HepG2 (cell line): Measurements from ENCODE around the gene KIFAP3. TPM values are rescaled to one million over a fixed set of nuclear protein-coding genes. Genes with fewer than 3 reads are reported as not detected.
A peak's percentile ranks its signal among the peaks of the same experiment; 100 is the strongest.

ENCODE experiments used
- ATAC-seq: fragments of 200-7000 bp; cut with Tn5 transposase; 3 replicates; pipeline ENCODE4 v1.9.1; 2020; ENCODE audit warnings: mild to moderate bottlenecking, moderate library complexity
- BruUV-seq: library from RNA; stranded (reverse); fragments of 400-500 nt; replicated peaks from 2 replicates; lab custom pipeline; 2021; lab: Mats Ljungman, UMichigan
- CTCF ChIA-PET: fragments of 300-600 bp; formaldehyde crosslinking; extraction: SDS; loops from one replicate; lab custom pipeline; 2021; ENCODE audit warnings: low total read pairs, inconsistent platforms, low intra/inter-chr PET ratio; lab: Yijun Ruan, JAX
- POLR2A ChIA-PET: fragments of 350-600 bp; sonication (Branson Sonifier 250); formaldehyde crosslinking; loops from one replicate; lab custom pipeline; 2020; ENCODE audit warnings: antibody characterized with exemption, inconsistent platforms; lab: Yijun Ruan, JAX
- DNase-seq: peaks from one replicate; pipeline ENCODE4 v3.0.0-alpha.2; 2015; ENCODE audit warnings: low spot score
- FAIRE-seq: peaks from 3 replicates; lab custom pipeline; 2011; peaks lifted over from hg19 to GRCh38; lab: Jason Lieb, UNC
- H2AFZ ChIP-seq: one replicate; pipeline ENCODE4 v1.6.1; 2011; ENCODE audit warnings: low read length, inconsistent platforms
- H3K27ac ChIP-seq: fragments of 300-600 bp; 3 replicates; pipeline ENCODE4 v1.8.0; 2011; ENCODE audit warnings: mixed run types, mild to moderate bottlenecking, mixed read lengths, low read length, inconsistent platforms; ENCODE audit not compliant: insufficient read depth; ENCODE audit errors: extremely low read length
- H3K27me3 ChIP-seq, 2 experiments: fragments of 200-600 bp in 1 of 2; 2 replicates in 1 of 2; 3 replicates in 1 of 2; pipeline versions ENCODE4 v1.6.0 to v1.8.0; 2011; ENCODE audit warnings: low read length in 2 of 2, mild to moderate bottlenecking in 2 of 2, moderate library complexity in 2 of 2, inconsistent platforms in 1 of 2; ENCODE audit not compliant: insufficient read depth in 2 of 2, control insufficient read depth in 1 of 2
- H3K36me3 ChIP-seq, 2 experiments: fragments of 200-600 bp in 1 of 2; replicated peaks in 1 of 2; 2 replicates in 1 of 2; 3 replicates in 1 of 2; pipeline versions ENCODE4 v1.5.1 to v1.8.0; 2011; ENCODE audit warnings: low read length in 2 of 2, inconsistent platforms in 1 of 2; ENCODE audit not compliant: insufficient read depth in 2 of 2, control insufficient read depth in 1 of 2
- H3K4me1 ChIP-seq: 2 replicates; pipeline ENCODE4 v1.5.1; 2012; ENCODE audit warnings: low read length, inconsistent platforms; ENCODE audit not compliant: insufficient read depth
- H3K4me2 ChIP-seq: 2 replicates; pipeline ENCODE4 v1.6.0; 2011; ENCODE audit warnings: low read depth, low read length, inconsistent platforms
- H3K4me3 ChIP-seq, 3 experiments: fragments of 200-600 bp in 1 of 3; sonication (generic), shearing (Covaris generic) in 1 of 3; replicated peaks in 1 of 3; 2 replicates each; pipeline ENCODE4 v1.5.1; 2011 to 2016; ENCODE audit warnings: low read length in 3 of 3, inconsistent platforms in 2 of 3, low read depth in 2 of 3, mild to moderate bottlenecking in 2 of 3, control low read depth in 1 of 3, mixed read lengths in 1 of 3; ENCODE audit not compliant: insufficient read depth in 1 of 3
- H3K79me2 ChIP-seq: one replicate; pipeline ENCODE4 v1.6.1; 2011; ENCODE audit warnings: low read length, inconsistent platforms; ENCODE audit not compliant: insufficient read depth
- H3K9ac ChIP-seq: 2 replicates; pipeline ENCODE4 v1.6.0; 2011; ENCODE audit warnings: mild to moderate bottlenecking, low read depth, low read length, inconsistent platforms; ENCODE audit not compliant: insufficient read depth
- H3K9me3 ChIP-seq: 2 replicates; pipeline ENCODE4 v1.5.1; 2012; ENCODE audit warnings: mild to moderate bottlenecking, low read length
- H4K20me1 ChIP-seq: 2 replicates; pipeline ENCODE4 v1.6.0; 2011; ENCODE audit warnings: inconsistent platforms, mild to moderate bottlenecking, low read length, moderate library complexity; ENCODE audit not compliant: insufficient read depth
- NR2F2 ChIP-seq: IDR thresholded peaks from 2 replicates; pipeline ENCODE4 v1.6.1; 2012; ENCODE audit warnings: low read depth, inconsistent platforms, borderline replicate concordance
- ZBTB40 ChIP-seq, 2 experiments: fragments of 450-650 bp in 1 of 2; sonication (generic) in 1 of 2; formaldehyde crosslinking in 1 of 2; IDR thresholded peaks; 2 replicates each; pipeline versions ENCODE4 v1.6.1 to v1.8.0; 2016 to 2022; ENCODE audit warnings: antibody characterized with exemption in 1 of 2, mild to moderate bottlenecking in 1 of 2, missing genetic modification reagents in 1 of 2
- WGBS: methylation state at CpG from one replicate; pipeline ENCODE4 v1.1.6; 2017; ENCODE audit warnings: low lambda C conversion rate; 5-methylcytosine and 5-hydroxymethylcytosine counted together
- in situ Hi-C: cut with HindIII; loops from 2 replicates; pipeline ENCODE4 v1.10.0; 2017; ENCODE audit warnings: low pct_unique_long_range_greater_than_20kb; ENCODE audit not compliant: extremely low pct_ligation_motif_present
- intact Hi-C: fragments of 100-400 bp; cut with micrococcal nuclease; formaldehyde crosslinking; loops from one replicate; pipeline ENCODE4 v1.10.0; 2022; ENCODE audit not compliant: unreplicated experiment
- polyA plus RNA-seq, 8 experiments: library from polyadenylated mRNA; depleted of rRNA in 3 of 8; stranded (reverse) in 7 of 8; unstranded in 1 of 8; fragments of >200 nt; fragmentation: Illumina TruSeq in 4 of 8; extraction: Trizol in 4 of 8; gene quantifications; 2 replicates each; pipeline versions ENCODE4 v1.2.1 to v1.2.3, GENCODE V29; 2011 to 2016; ENCODE audit warnings: low read depth in 4 of 8, missing spikeins in 1 of 8, mixed read lengths in 1 of 8; ENCODE audit not compliant: insufficient read depth in 1 of 8
- total RNA-seq, 5 experiments: library from RNA; depleted of rRNA; stranded (reverse); fragments of >200 nt; fragmentation: Illumina TruSeq; extraction: Trizol; gene quantifications; 2 replicates each; pipeline ENCODE4 v1.2.3, GENCODE V29; 2016; ENCODE audit warnings: low read depth in 1 of 5

KIFAP3 gene
- total and polyA plus RNA-seq, 2 of the 13 experiments (the other 11 are each of a cell fraction or from before 2014, with no cell fraction given), result 3.4 to 10.0 TPM

- in situ Hi-C loops, result no loop called here
- FAIRE-seq (no peak), DNase-seq (no peak), ATAC-seq (no peak)
- intact Hi-C loops, result no loop called here
- H3K9ac ChIP-seq, result no peak overlapping the region
- H3K27me3 ChIP-seq, result no peaks in the 10 kb centered on the region
- TF ChIP-seq NR2F2 (no peak), ZBTB40 (IDR thresholded peaks at IDR 0.05) (peak; percentile 69), ZBTB40 (CRISPR knock-in tag; IDR thresholded peaks at IDR 0.05) (no peak)
- no peaks in the 10 kb centered on the region for H4K20me1 ChIP-seq
- no peaks in the 10 kb centered on the region for H3K4me1 ChIP-seq
- POLR2A ChIA-PET, result no interaction called here
- WGBS, result 53% methylated on average over 6 of the region's 6 CpGs
- no peak overlapping the region for H3K27ac ChIP-seq
- H3K4me3 ChIP-seq, result no peak overlapping the region
- no TSS peak for BruUV-seq
- no peaks in the 10 kb centered on the region for H3K36me3 ChIP-seq
- no peak overlapping the region for H2AFZ ChIP-seq
- no peaks in the 10 kb centered on the region for H3K79me2 ChIP-seq
- CTCF ChIA-PET, result no interaction called here
- no peaks in the 10 kb centered on the region for H3K9me3 ChIP-seq
- no peak overlapping the region for H3K4me2 ChIP-seq
These were observed 47.9 kb upstream of the KIFAP3 start for GRCh38 chr1:170122366-170122765.
